ENCODE data around the gene LSAMP. TPM values are rescaled to one million over a fixed set of nuclear protein-coding genes. Genes with fewer than 3 reads are reported as not detected.

The LSAMP gene
- total RNA-seq, 1 donor from 2014 or later = 16.4 TPM

DNA sequence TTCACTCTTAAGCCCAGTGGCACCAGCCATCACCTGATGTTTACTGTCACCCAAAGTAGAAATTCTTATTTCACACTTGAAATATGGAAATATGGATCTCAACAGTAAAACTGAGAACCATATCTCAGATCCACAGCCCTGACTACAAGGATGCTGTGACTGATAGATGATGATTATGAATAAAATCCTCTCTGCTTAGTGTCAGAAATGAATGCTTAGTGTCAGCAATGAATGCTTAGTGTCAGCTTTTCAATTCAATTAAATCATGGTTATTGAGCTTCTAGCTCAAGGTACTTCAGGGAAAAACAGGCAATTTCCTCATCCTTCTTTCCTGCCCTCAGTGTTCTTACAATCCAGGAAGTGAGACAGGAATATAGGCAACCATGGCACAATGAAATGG lies 392.3 kb downstream of the LSAMP start:
- Histone ChIP-seq H4K20me1 (ENCODE audit: insufficient read depth, low read length) (no peaks in the 10 kb centered on the region), H3K4me1 (ENCODE audit: insufficient read depth, low read length) (no peaks in the 10 kb centered on the region), H3K27me3 (ENCODE audit: insufficient read depth, low read length) (no peaks in the 10 kb centered on the region), H3K9me3 (ENCODE audit: insufficient read depth, low read depth, low read length) (no peaks in the 10 kb centered on the region), H3K27ac (ENCODE audit: low read depth, low read length) (no peak overlapping the region), H3K9ac (ENCODE audit: low read length) (no peak overlapping the region), H3K79me2 (ENCODE audit: insufficient read depth, low read length) (no peaks in the 10 kb centered on the region), H3K4me2 (ENCODE audit: low read length) (no peak overlapping the region), H2AFZ (ENCODE audit: low read depth, low read length) (no peak overlapping the region), H3K36me3 (ENCODE audit: insufficient read depth, low read length) (no peaks in the 10 kb centered on the region), H3K4me3 (ENCODE audit: insufficient read depth, low read depth, low read length) (no peak overlapping the region)
- H3K4me1 Mint-ChIP-seq (ENCODE audit: low read depth, unreplicated experiment) = peaks cover 16% of the 10 kb centered on the region
- FAIRE-seq (no peak), DNase-seq (ENCODE audit: low read depth) (no peak)
- H3K27ac Mint-ChIP-seq (ENCODE audit: unreplicated experiment) = no peak overlapping the region
- H3K9me3 Mint-ChIP-seq (ENCODE audit: unreplicated experiment) = no peaks in the 10 kb centered on the region
- H3K4me3 Mint-ChIP-seq (ENCODE audit: unreplicated experiment) = no peak overlapping the region
- no peaks in the 10 kb centered on the region for H3K36me3 Mint-ChIP-seq (ENCODE audit: low read depth, unreplicated experiment)
- TF ChIP-seq, protein P1, sequence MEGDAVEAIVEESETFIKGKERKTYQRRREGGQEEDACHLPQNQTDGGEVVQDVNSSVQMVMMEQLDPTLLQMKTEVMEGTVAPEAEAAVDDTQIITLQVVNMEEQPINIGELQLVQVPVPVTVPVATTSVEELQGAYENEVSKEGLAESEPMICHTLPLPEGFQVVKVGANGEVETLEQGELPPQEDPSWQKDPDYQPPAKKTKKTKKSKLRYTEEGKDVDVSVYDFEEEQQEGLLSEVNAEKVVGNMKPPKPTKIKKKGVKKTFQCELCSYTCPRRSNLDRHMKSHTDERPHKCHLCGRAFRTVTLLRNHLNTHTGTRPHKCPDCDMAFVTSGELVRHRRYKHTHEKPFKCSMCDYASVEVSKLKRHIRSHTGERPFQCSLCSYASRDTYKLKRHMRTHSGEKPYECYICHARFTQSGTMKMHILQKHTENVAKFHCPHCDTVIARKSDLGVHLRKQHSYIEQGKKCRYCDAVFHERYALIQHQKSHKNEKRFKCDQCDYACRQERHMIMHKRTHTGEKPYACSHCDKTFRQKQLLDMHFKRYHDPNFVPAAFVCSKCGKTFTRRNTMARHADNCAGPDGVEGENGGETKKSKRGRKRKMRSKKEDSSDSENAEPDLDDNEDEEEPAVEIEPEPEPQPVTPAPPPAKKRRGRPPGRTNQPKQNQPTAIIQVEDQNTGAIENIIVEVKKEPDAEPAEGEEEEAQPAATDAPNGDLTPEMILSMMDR (IDR thresholded peaks at IDR 0.05; ENCODE audit: insufficient read depth, low read depth, low read length) = no peak
- no peak for TF ChIP-seq EZH2 (IDR thresholded peaks at IDR 0.05; ENCODE audit: insufficient read depth, low read length)
- no peaks in the 10 kb centered on the region for H3K27me3 Mint-ChIP-seq (ENCODE audit: low read depth, unreplicated experiment)

DNA sequence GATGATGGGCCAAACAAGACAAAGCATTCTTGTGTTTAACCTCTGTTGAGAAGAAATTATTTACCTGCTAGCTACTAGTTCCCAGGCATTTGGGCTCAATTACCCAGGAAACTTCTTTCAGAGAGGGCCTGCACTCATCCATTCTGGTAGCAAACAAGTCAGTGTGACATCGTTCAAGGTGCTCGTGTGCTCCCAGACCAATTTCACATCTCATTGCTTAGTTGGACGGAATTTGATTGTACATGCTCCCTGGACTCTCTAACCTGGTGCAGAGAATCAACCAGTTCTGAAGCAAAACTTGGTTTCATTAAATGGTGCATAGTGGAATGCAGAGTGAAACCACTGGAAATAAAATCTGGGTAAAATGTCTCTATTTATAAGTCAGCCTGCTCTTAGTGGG lies 392.7 kb downstream of the LSAMP start:
- Histone ChIP-seq H3K79me2 (ENCODE audit: insufficient read depth, low read length) (no peaks in the 10 kb centered on the region), H3K36me3 (ENCODE audit: insufficient read depth, low read length) (no peaks in the 10 kb centered on the region), H3K9me3 (ENCODE audit: insufficient read depth, low read depth, low read length) (no peaks in the 10 kb centered on the region), H3K4me3 (ENCODE audit: insufficient read depth, low read depth, low read length) (no peak overlapping the region), H3K9ac (ENCODE audit: low read length) (no peak overlapping the region), H3K27me3 (ENCODE audit: insufficient read depth, low read length) (no peaks in the 10 kb centered on the region), H3K4me1 (ENCODE audit: insufficient read depth, low read length) (no peaks in the 10 kb centered on the region), H3K4me2 (ENCODE audit: low read length) (no peak overlapping the region), H2AFZ (ENCODE audit: low read depth, low read length) (no peak overlapping the region), H3K27ac (ENCODE audit: low read depth, low read length) (no peak overlapping the region), H4K20me1 (ENCODE audit: insufficient read depth, low read length) (no peaks in the 10 kb centered on the region)
- Mint-ChIP-seq H3K27ac (ENCODE audit: unreplicated experiment) (no peak overlapping the region), H3K36me3 (ENCODE audit: low read depth, unreplicated experiment) (no peaks in the 10 kb centered on the region), H3K4me1 (ENCODE audit: low read depth, unreplicated experiment) (peaks cover 14% of the 10 kb centered on the region), H3K9me3 (ENCODE audit: unreplicated experiment) (no peaks in the 10 kb centered on the region), H3K27me3 (ENCODE audit: low read depth, unreplicated experiment) (no peaks in the 10 kb centered on the region), H3K4me3 (ENCODE audit: unreplicated experiment) (no peak overlapping the region)
- TF ChIP-seq, protein P1 (IDR thresholded peaks at IDR 0.05; ENCODE audit: insufficient read depth, low read depth, low read length) = no peak
- no peak for TF ChIP-seq EZH2 (IDR thresholded peaks at IDR 0.05; ENCODE audit: insufficient read depth, low read length)
- no peak for FAIRE-seq
- no peak for DNase-seq (ENCODE audit: low read depth)

DNA sequence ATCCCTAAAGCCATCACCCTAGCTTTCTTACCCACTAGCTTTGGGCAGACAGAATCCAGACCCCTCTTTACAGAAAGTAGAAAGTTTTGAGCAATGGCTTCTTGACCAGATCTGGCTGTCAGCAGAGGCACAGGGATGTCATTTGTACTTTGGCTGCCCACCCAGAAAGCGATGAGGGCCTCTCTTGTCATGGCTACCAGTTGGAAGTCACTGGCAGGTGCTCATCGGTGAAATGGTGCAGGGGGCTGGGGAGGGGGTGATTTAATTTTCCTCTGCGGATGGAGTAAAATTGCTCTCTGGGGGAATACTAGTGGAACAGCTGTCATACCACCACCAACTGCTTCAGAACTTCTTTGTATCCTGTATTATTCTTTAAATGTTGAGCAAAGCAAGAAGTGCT lies 393.7 kb downstream of the LSAMP start:
- no peaks in the 10 kb centered on the region for H3K27me3 Mint-ChIP-seq (ENCODE audit: low read depth, unreplicated experiment)

More for the DNA sequence above, 393.7 kb downstream of the LSAMP start:
- FAIRE-seq (no peak), DNase-seq (ENCODE audit: low read depth) (no peak)
- Histone ChIP-seq H3K27me3 (ENCODE audit: insufficient read depth, low read length) (no peaks in the 10 kb centered on the region), H3K4me3 (ENCODE audit: insufficient read depth, low read depth, low read length) (no peak overlapping the region), H2AFZ (ENCODE audit: low read depth, low read length) (no peak overlapping the region), H3K27ac (ENCODE audit: low read depth, low read length) (no peak overlapping the region), H3K36me3 (ENCODE audit: insufficient read depth, low read length) (no peaks in the 10 kb centered on the region), H3K9ac (ENCODE audit: low read length) (no peak overlapping the region), H4K20me1 (ENCODE audit: insufficient read depth, low read length) (no peaks in the 10 kb centered on the region), H3K79me2 (ENCODE audit: insufficient read depth, low read length) (no peaks in the 10 kb centered on the region), H3K4me1 (ENCODE audit: insufficient read depth, low read length) (no peaks in the 10 kb centered on the region), H3K9me3 (ENCODE audit: insufficient read depth, low read depth, low read length) (no peaks in the 10 kb centered on the region), H3K4me2 (ENCODE audit: low read length) (no peak overlapping the region)
- H3K4me3 Mint-ChIP-seq (ENCODE audit: unreplicated experiment) = no peak overlapping the region
- no peaks in the 10 kb centered on the region for H3K36me3 Mint-ChIP-seq (ENCODE audit: low read depth, unreplicated experiment)
- H3K27ac Mint-ChIP-seq (ENCODE audit: unreplicated experiment) = no peak overlapping the region
- TF ChIP-seq, protein P1 (IDR thresholded peaks at IDR 0.05; ENCODE audit: insufficient read depth, low read depth, low read length) = no peak
- no peak for TF ChIP-seq EZH2 (IDR thresholded peaks at IDR 0.05; ENCODE audit: insufficient read depth, low read length)
- H3K9me3 Mint-ChIP-seq (ENCODE audit: unreplicated experiment) = no peaks in the 10 kb centered on the region
- H3K4me1 Mint-ChIP-seq (ENCODE audit: low read depth, unreplicated experiment) = peaks cover 5% of the 10 kb centered on the region

Data from astrocyte (in vitro differentiated cells and primary cell).